K562 (cell line): ENCODE data around the gene ARID3A. TPM values are rescaled to one million over a fixed set of nuclear protein-coding genes. Genes with fewer than 3 reads are reported as not detected.

Experiments used
- CREB3L1 ChIP-seq: fragments of 450-650 bp; IDR thresholded peaks from 2 replicates; pipeline ENCODE4 v1.6.1; 2014; ENCODE audit warnings: low read depth, mild to moderate bottlenecking, moderate library complexity, borderline replicate concordance
- FOXP1 ChIP-seq: sonication (generic); formaldehyde crosslinking; IDR thresholded peaks from 2 replicates; pipeline ENCODE4 v1.8.0; 2022; ENCODE audit warnings: mild to moderate bottlenecking, missing genetic modification reagents
- KDM5B ChIP-seq: fragments of 200-600 bp; sonication (generic); IDR thresholded peaks from 2 replicates; pipeline ENCODE4 v1.6.1; 2012; ENCODE audit warnings: low read depth, mild to moderate bottlenecking, moderate library complexity, low read length, control low read depth, inconsistent platforms; ENCODE audit not compliant: insufficient replicate concordance
- KLF1 ChIP-seq: fragments of 450-650 bp; IDR thresholded peaks from 2 replicates; pipeline ENCODE4 v1.6.1; 2016; ENCODE audit warnings: missing genetic modification characterization, missing compliant biosample characterization
- NEUROD1 ChIP-seq: fragments of 150-350 bp; IDR thresholded peaks from 2 replicates; pipeline ENCODE4 v1.6.1; 2014; ENCODE audit warnings: borderline replicate concordance, low read length, low read depth; ENCODE audit not compliant: partially characterized antibody
- NR2C2 ChIP-seq, 2 experiments: fragments of 200-800 bp in 1 of 2; sonication (Bioruptor generic) in 1 of 2; sonication (generic) in 1 of 2; formaldehyde crosslinking in 1 of 2; IDR thresholded peaks; 2 replicates each; pipeline versions ENCODE4 v1.6.1 to v1.8.0; 2016 to 2022; ENCODE audit warnings: mild to moderate bottlenecking in 1 of 2, missing compliant biosample characterization in 1 of 2, missing genetic modification characterization in 1 of 2, missing genetic modification reagents in 1 of 2
- RFX7 ChIP-seq: fragments of 250-450 bp; sonication (Bioruptor Pico); IDR thresholded peaks from 2 replicates; pipeline ENCODE4 v1.5.1; 2021; ENCODE audit warnings: mild to moderate bottlenecking
- SNAPC5 ChIP-seq: fragments of 250-450 bp; sonication (Bioruptor Pico); IDR thresholded peaks from 2 replicates; pipeline ENCODE4 v1.8.0; 2021; ENCODE audit warnings: moderate library complexity, mild to moderate bottlenecking, inconsistent platforms
- SRSF3 ChIP-seq: fragments of 200-400 bp; formaldehyde crosslinking; IDR thresholded peaks from 2 replicates; pipeline ENCODE4 v1.6.1; 2016; ENCODE audit warnings: mild to moderate bottlenecking, low read length, moderate library complexity; ENCODE audit not compliant: insufficient read depth
- ZFP1 ChIP-seq: fragments of 450-650 bp; formaldehyde crosslinking; IDR thresholded peaks from 2 replicates; pipeline ENCODE4 v1.4.0; 2020; ENCODE audit warnings: mild to moderate bottlenecking, mixed read lengths
- ZNF253 ChIP-seq: fragments of 250-450 bp; sonication (Bioruptor Pico); conservative IDR thresholded peaks from 2 replicates; pipeline ENCODE4 v1.6.1; 2021; ENCODE audit warnings: mild to moderate bottlenecking
- ZNF407 ChIP-seq: fragments of 450-650 bp; IDR thresholded peaks from 2 replicates; pipeline ENCODE4 v1.6.1; 2016; ENCODE audit warnings: low read depth
- polyA plus RNA-seq, 8 experiments: library from polyadenylated mRNA; depleted of rRNA in 4 of 8; stranded (reverse) in 5 of 8; unstranded in 3 of 8; fragments of >200 nt; fragmentation: Nextera tagmentation in 2 of 8; fragmentation: Illumina TruSeq in 1 of 8; extraction: Ambion mirVana in 2 of 8; extraction: Trizol in 1 of 8; gene quantifications; 2 replicates each; pipeline versions ENCODE4 v1.2.1 to v1.2.3, GENCODE V29; 2011 to 2014; ENCODE audit warnings: inconsistent platforms in 1 of 8, missing spikeins in 1 of 8
- total RNA-seq, 7 experiments: library from RNA; depleted of rRNA in 6 of 7; stranded (reverse); fragments of >200 nt in 6 of 7; fragmentation: Illumina TruSeq in 2 of 7; extraction: Trizol in 2 of 7; gene quantifications; 2 replicates each; pipeline versions ENCODE4 v1.2.1 to v1.2.3, GENCODE V29; 2011 to 2021; ENCODE audit warnings: low replicate concordance in 1 of 7
- TF ChIP-seq, protein P1 (sequence below): fragments of 450-650 bp; conservative IDR thresholded peaks from 2 replicates; pipeline ENCODE4 v1.6.1; 2016; ENCODE audit warnings: missing genetic modification characterization, low read depth, mild to moderate bottlenecking, missing compliant biosample characterization, moderate library complexity

Gene ARID3A
- total and polyA plus RNA-seq, 9 of the 15 experiments (the other 6 are each of a cell fraction or from before 2014, with no cell fraction given) = 1.4 to 118 (median 31.2) TPM

DNA sequence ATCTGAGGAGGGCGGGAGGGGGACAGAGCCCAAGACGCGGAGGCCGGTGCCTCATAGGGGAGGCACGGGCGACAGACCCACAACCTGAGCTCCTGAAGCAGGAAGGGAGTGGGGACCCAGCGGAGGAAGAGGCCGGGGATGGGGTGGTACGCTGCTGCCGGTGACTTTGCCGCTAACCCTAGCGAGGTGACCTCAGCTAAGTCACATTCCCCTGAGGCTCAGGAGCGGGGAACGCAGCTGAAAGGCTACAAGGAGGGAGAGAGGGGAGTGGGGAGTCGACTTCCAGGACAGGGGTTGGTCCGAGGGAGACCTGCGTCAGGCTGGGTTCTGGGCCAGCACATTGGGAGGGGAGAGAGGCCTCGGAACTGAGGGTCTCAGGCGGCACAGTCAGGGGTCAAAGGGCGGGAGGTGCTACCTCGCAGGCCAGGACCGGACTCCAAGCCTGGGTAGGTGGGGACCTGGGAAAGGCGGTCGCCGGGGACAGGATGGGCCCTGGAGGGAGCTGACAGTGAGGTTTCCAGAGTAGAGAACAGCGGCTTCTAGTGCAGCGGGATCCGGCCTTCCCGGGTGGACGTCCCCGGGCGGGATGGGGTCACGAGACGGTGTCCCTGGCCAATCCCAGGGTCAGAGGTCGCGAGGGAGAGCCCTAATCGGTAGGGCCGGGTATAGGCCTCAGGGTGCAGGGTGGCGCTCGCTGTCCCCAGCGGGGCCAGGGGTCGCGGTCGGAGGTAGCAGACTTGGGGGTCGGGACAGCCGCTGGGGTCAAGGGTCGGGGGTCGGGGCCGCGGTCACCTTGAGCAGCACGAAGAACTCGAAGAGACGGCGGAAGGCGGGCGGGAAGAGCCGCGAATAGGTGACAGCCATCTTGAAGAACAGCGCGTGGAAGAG is 94.4 kb downstream of the ARID3A start (continued):
- TF ChIP-seq ZNF407 (no peak), KDM5B (peak; percentile 56), NR2C2 (CRISPR knock-in tag; IDR thresholded peaks at IDR 0.05) (peak; percentile 83), NR2C2 (tag; IDR thresholded peaks at IDR 0.05) (peak; percentile 96), CREB3L1 (no peak), RFX7 (CRISPR knock-in tag) (no peak), ZFP1 (CRISPR knock-in tag) (no peak), SNAPC5 (CRISPR knock-in tag) (no peak), FOXP1 (CRISPR knock-in tag) (0 out of 2 replicates have a peak, but pooled peaks have one; percentile 8), NEUROD1 (no peak), SRSF3 (no peak), KLF1 (tag) (no peak), ZNF253 (CRISPR knock-in tag) (no peak)
- TF ChIP-seq, protein P1, sequence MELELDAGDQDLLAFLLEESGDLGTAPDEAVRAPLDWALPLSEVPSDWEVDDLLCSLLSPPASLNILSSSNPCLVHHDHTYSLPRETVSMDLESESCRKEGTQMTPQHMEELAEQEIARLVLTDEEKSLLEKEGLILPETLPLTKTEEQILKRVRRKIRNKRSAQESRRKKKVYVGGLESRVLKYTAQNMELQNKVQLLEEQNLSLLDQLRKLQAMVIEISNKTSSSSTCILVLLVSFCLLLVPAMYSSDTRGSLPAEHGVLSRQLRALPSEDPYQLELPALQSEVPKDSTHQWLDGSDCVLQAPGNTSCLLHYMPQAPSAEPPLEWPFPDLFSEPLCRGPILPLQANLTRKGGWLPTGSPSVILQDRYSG (tag) = no peak
